ENCODE measurements around the gene ATP6V0C. TPM values are rescaled to one million over a fixed set of nuclear protein-coding genes. Genes with fewer than 3 reads are reported as not detected.
"Not testable (repeated sequence)": the region's sequence is repeated elsewhere in the genome, so short reads cannot be mapped to it uniquely, and the experiment has no call there.

The ATP6V0C gene
- total and polyA plus RNA-seq, 4 donors = 67.9 to 119 (median 112) TPM

GRCh38 chr16:2541409-2541808, 27.7 kb downstream of the ATP6V0C start:
- DNase-seq = peak in 1 of 2 donors; percentile 52
- H3K36me3 ChIP-seq (ENCODE audit: control insufficient read depth in 1 of 2, insufficient read depth in 2 of 2, low read length in 1 of 2); intact Hi-C loops (cut with DNase I); H3K4me1 ChIP-seq (ENCODE audit: control insufficient read depth in 1 of 2, insufficient read depth in 2 of 2, low read length in 2 of 2); H3K9me3 ChIP-seq (ENCODE audit: control insufficient read depth, low read length); H3K27ac ChIP-seq (ENCODE audit: low read depth in 1 of 2, low read length in 2 of 2); ATAC-seq (ENCODE audit: low FRiP score); H3K27me3 ChIP-seq (ENCODE audit: control insufficient read depth in 1 of 2, insufficient read depth in 2 of 2, low read length in 1 of 2); H3K4me3 ChIP-seq (ENCODE audit: low read length in 2 of 2): not testable (repeated sequence)
- 62 to 63% methylated on average over 6 of the region's 6 CpGs for WGBS, 2 donors

- intact Hi-C loops (cut with DNase I); H3K4me1 ChIP-seq (ENCODE audit: control insufficient read depth in 1 of 2, insufficient read depth in 2 of 2, low read length in 2 of 2); H3K27me3 ChIP-seq (ENCODE audit: control insufficient read depth in 1 of 2, insufficient read depth in 2 of 2, low read length in 1 of 2); H3K36me3 ChIP-seq (ENCODE audit: control insufficient read depth in 1 of 2, insufficient read depth in 2 of 2, low read length in 1 of 2); H3K27ac ChIP-seq (ENCODE audit: low read depth in 1 of 2, low read length in 2 of 2); ATAC-seq (ENCODE audit: low FRiP score); H3K9me3 ChIP-seq (ENCODE audit: control insufficient read depth, low read length); H3K4me3 ChIP-seq (ENCODE audit: low read length in 2 of 2): not testable (repeated sequence)
- peak in 1 of 2 donors; percentile 26 for DNase-seq
- 84 to 90% methylated on average over 14 of the region's 14 CpGs for WGBS, 2 donors
These were observed 30.0 kb downstream of the ATP6V0C start for GRCh38 chr16:2543771-2544170.

- intact Hi-C loops (cut with DNase I) = not testable (repeated sequence)
- no CpG with 5 or more reads among the region's 14 CpGs for WGBS, 2 donors
These were observed 36.6 kb downstream of the ATP6V0C start for GRCh38 chr16:2550283-2550878.

GRCh38 chr16:2551420-2551889, 37.7 kb downstream of the ATP6V0C start:
- ATAC-seq (ENCODE audit: low FRiP score) = not testable (repeated sequence)

More at GRCh38 chr16:2550283-2550878, 36.6 kb downstream of the ATP6V0C start:
- H3K27me3 ChIP-seq (ENCODE audit: control insufficient read depth in 1 of 2, insufficient read depth in 2 of 2, low read length in 1 of 2); ATAC-seq (ENCODE audit: low FRiP score); DNase-seq; H3K4me1 ChIP-seq (ENCODE audit: control insufficient read depth in 1 of 2, insufficient read depth in 2 of 2, low read length in 2 of 2); H3K27ac ChIP-seq (ENCODE audit: low read depth in 1 of 2, low read length in 2 of 2); H3K4me3 ChIP-seq (ENCODE audit: low read length in 2 of 2); H3K9me3 ChIP-seq (ENCODE audit: control insufficient read depth, low read length); H3K36me3 ChIP-seq (ENCODE audit: control insufficient read depth in 1 of 2, insufficient read depth in 2 of 2, low read length in 1 of 2): not testable (repeated sequence)

GRCh38 chr16:2554709-2555425, 41.1 kb downstream of the ATP6V0C start:
- DNase-seq; H3K27me3 ChIP-seq (ENCODE audit: control insufficient read depth in 1 of 2, insufficient read depth in 2 of 2, low read length in 1 of 2); H3K27ac ChIP-seq (ENCODE audit: low read depth in 1 of 2, low read length in 2 of 2); H3K36me3 ChIP-seq (ENCODE audit: control insufficient read depth in 1 of 2, insufficient read depth in 2 of 2, low read length in 1 of 2); intact Hi-C loops (cut with DNase I); ATAC-seq (ENCODE audit: low FRiP score); H3K9me3 ChIP-seq (ENCODE audit: control insufficient read depth, low read length); H3K4me3 ChIP-seq (ENCODE audit: low read length in 2 of 2); H3K4me1 ChIP-seq (ENCODE audit: control insufficient read depth in 1 of 2, insufficient read depth in 2 of 2, low read length in 2 of 2): not testable (repeated sequence)
- WGBS, 2 donors = no CpG with 5 or more reads among the region's 13 CpGs

More at GRCh38 chr16:2551420-2551889, 37.7 kb downstream of the ATP6V0C start:
- H3K4me3 ChIP-seq (ENCODE audit: low read length in 2 of 2); intact Hi-C loops (cut with DNase I); H3K4me1 ChIP-seq (ENCODE audit: control insufficient read depth in 1 of 2, insufficient read depth in 2 of 2, low read length in 2 of 2); H3K9me3 ChIP-seq (ENCODE audit: control insufficient read depth, low read length); H3K27me3 ChIP-seq (ENCODE audit: control insufficient read depth in 1 of 2, insufficient read depth in 2 of 2, low read length in 1 of 2); H3K36me3 ChIP-seq (ENCODE audit: control insufficient read depth in 1 of 2, insufficient read depth in 2 of 2, low read length in 1 of 2); H3K27ac ChIP-seq (ENCODE audit: low read depth in 1 of 2, low read length in 2 of 2): not testable (repeated sequence)
- peak; percentile 21 to 47 for DNase-seq
- WGBS, 2 donors = 50 to 60% methylated on average over 11 to 13 of the region's 17 CpGs

GRCh38 chr16:2557150-2557549, 43.4 kb downstream of the ATP6V0C start:
- WGBS, 2 donors = 85 to 89% methylated on average over 5 to 6 of the region's 15 CpGs
- H3K27ac ChIP-seq (ENCODE audit: low read depth in 1 of 2, low read length in 2 of 2); H3K27me3 ChIP-seq (ENCODE audit: control insufficient read depth in 1 of 2, insufficient read depth in 2 of 2, low read length in 1 of 2); H3K9me3 ChIP-seq (ENCODE audit: control insufficient read depth, low read length); H3K36me3 ChIP-seq (ENCODE audit: control insufficient read depth in 1 of 2, insufficient read depth in 2 of 2, low read length in 1 of 2); ATAC-seq (ENCODE audit: low FRiP score); intact Hi-C loops (cut with DNase I); H3K4me3 ChIP-seq (ENCODE audit: low read length in 2 of 2); H3K4me1 ChIP-seq (ENCODE audit: control insufficient read depth in 1 of 2, insufficient read depth in 2 of 2, low read length in 2 of 2); DNase-seq: not testable (repeated sequence)

GRCh38 chr16:2560131-2560797, 46.5 kb downstream of the ATP6V0C start:
- WGBS, 2 donors = 71 to 78% methylated on average over 6 to 10 of the region's 17 CpGs
- H3K36me3 ChIP-seq (ENCODE audit: control insufficient read depth in 1 of 2, insufficient read depth in 2 of 2, low read length in 1 of 2); H3K4me1 ChIP-seq (ENCODE audit: control insufficient read depth in 1 of 2, insufficient read depth in 2 of 2, low read length in 2 of 2); intact Hi-C loops (cut with DNase I); H3K27me3 ChIP-seq (ENCODE audit: control insufficient read depth in 1 of 2, insufficient read depth in 2 of 2, low read length in 1 of 2); H3K4me3 ChIP-seq (ENCODE audit: low read length in 2 of 2); H3K27ac ChIP-seq (ENCODE audit: low read depth in 1 of 2, low read length in 2 of 2); H3K9me3 ChIP-seq (ENCODE audit: control insufficient read depth, low read length): not testable (repeated sequence)
- ATAC-seq (ENCODE audit: low FRiP score) (peak; percentile 40), DNase-seq (peak in 1 of 2 donors; percentile 27)

- H3K27me3 ChIP-seq (ENCODE audit: control insufficient read depth in 1 of 2, insufficient read depth in 2 of 2, low read length in 1 of 2); H3K36me3 ChIP-seq (ENCODE audit: control insufficient read depth in 1 of 2, insufficient read depth in 2 of 2, low read length in 1 of 2); H3K27ac ChIP-seq (ENCODE audit: low read depth in 1 of 2, low read length in 2 of 2); H3K9me3 ChIP-seq (ENCODE audit: control insufficient read depth, low read length); intact Hi-C loops (cut with DNase I); H3K4me3 ChIP-seq (ENCODE audit: low read length in 2 of 2); H3K4me1 ChIP-seq (ENCODE audit: control insufficient read depth in 1 of 2, insufficient read depth in 2 of 2, low read length in 2 of 2): not testable (repeated sequence)
- peak; percentile 71 for ATAC-seq (ENCODE audit: low FRiP score)
- DNase-seq = peak; percentile 83 to 84
- 6% methylated on average over 2 of the region's 4 CpGs; no CpG with 5 or more reads in 1 of the 2 donors for WGBS, 2 donors
These were observed 47.0 kb downstream of the ATP6V0C start for GRCh38 chr16:2560798-2561133.
